ENCODE results near the gene SLC44A1.

- TF ChIP-seq, protein P1, sequence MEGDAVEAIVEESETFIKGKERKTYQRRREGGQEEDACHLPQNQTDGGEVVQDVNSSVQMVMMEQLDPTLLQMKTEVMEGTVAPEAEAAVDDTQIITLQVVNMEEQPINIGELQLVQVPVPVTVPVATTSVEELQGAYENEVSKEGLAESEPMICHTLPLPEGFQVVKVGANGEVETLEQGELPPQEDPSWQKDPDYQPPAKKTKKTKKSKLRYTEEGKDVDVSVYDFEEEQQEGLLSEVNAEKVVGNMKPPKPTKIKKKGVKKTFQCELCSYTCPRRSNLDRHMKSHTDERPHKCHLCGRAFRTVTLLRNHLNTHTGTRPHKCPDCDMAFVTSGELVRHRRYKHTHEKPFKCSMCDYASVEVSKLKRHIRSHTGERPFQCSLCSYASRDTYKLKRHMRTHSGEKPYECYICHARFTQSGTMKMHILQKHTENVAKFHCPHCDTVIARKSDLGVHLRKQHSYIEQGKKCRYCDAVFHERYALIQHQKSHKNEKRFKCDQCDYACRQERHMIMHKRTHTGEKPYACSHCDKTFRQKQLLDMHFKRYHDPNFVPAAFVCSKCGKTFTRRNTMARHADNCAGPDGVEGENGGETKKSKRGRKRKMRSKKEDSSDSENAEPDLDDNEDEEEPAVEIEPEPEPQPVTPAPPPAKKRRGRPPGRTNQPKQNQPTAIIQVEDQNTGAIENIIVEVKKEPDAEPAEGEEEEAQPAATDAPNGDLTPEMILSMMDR (IDR thresholded peaks at IDR 0.05), result no peak
- TF ChIP-seq POLR2A (IDR thresholded peaks at IDR 0.05), result no peak
Observed at GRCh38 chr9:105238302-105238701, 6.1 kb upstream of the SLC44A1 start.

Measured in adrenal gland (tissue), 5 donors.